IPS-18a (cell line): ENCODE measurements around the gene TCF7L2.

Source experiments
- H3K27ac ChIP-seq: one replicate; pipeline ENCODE4 v1.5.1; 2013; ENCODE audit warnings: low read length
- H3K27me3 ChIP-seq: one replicate; pipeline ENCODE4 v1.6.1; 2013; ENCODE audit warnings: mild to moderate bottlenecking, low read length; ENCODE audit not compliant: control insufficient read depth, insufficient read depth
- H3K36me3 ChIP-seq: one replicate; pipeline ENCODE4 v1.6.1; 2013; ENCODE audit warnings: low read depth, low read length; ENCODE audit not compliant: control insufficient read depth
- H3K4me1 ChIP-seq: one replicate; pipeline ENCODE4 v1.6.1; 2013; ENCODE audit warnings: low read depth, low read length; ENCODE audit not compliant: control insufficient read depth
- H3K4me3 ChIP-seq: one replicate; pipeline ENCODE4 v1.5.1; 2013; ENCODE audit warnings: low read length
- H3K9ac ChIP-seq: one replicate; pipeline ENCODE4 v1.6.1; 2013; ENCODE audit warnings: mild to moderate bottlenecking, low read length, moderate library complexity
- H3K9me3 ChIP-seq: one replicate; pipeline ENCODE4 v1.6.1; 2013; ENCODE audit warnings: low read depth, low read length; ENCODE audit not compliant: control insufficient read depth

The TCF7L2 gene

DNA sequence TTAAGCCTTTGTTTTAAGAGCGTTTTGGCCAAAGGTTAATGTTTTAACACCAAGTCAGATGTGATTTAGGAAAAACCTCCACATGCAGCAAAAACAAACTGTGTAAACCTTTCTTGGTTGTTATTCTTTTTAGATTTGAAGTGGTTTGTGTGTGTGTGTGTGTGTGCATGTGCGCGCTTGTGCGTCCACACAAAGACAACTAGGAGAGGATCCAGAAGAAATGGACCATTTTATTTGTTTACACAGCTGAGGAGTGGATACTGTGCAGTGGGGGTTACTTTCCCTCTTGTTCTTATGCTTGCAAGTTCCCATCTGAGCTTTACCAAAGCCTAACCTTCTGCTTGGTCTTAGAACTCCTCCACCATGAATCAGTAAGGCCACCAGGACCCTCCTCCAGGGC is 20.0 kb downstream of the TCF7L2 start:
- H3K27ac ChIP-seq, result no peak overlapping the region
- peaks cover 34% of the 10 kb centered on the region for H3K36me3 ChIP-seq
- no peaks in the 10 kb centered on the region for H3K27me3 ChIP-seq

DNA sequence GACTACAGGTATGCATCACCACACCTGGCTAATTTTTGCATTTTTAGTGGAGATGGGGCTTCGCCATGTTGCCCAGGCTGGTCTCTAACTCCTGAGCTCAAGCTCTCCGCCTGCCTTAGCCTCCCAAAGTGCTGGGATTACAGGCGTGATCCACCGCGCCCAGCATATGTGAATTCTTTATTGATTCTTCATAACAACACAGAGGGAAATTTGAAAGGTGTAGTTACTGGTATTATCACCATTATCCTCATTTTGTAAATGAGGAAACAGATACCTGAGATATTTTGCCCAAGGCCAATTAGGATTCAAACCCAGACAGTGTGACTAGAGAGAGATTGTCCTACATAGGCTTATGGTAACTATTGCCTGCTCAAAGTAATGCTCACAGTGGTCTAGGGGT is 22.6 kb downstream of the TCF7L2 start:
- no peaks in the 10 kb centered on the region for H3K9me3 ChIP-seq
- H3K36me3 ChIP-seq, result peaks cover 28% of the 10 kb centered on the region
- no peak overlapping the region for H3K27ac ChIP-seq
- no peak overlapping the region for H3K9ac ChIP-seq
- peaks cover 6% of the 10 kb centered on the region for H3K4me1 ChIP-seq
- no peak overlapping the region for H3K4me3 ChIP-seq
- no peaks in the 10 kb centered on the region for H3K27me3 ChIP-seq

More for the DNA sequence above, 20.0 kb downstream of the TCF7L2 start:
- H3K9ac ChIP-seq, result no peak overlapping the region
- H3K4me3 ChIP-seq, result no peak overlapping the region
- no peaks in the 10 kb centered on the region for H3K9me3 ChIP-seq
- no peaks in the 10 kb centered on the region for H3K4me1 ChIP-seq

DNA sequence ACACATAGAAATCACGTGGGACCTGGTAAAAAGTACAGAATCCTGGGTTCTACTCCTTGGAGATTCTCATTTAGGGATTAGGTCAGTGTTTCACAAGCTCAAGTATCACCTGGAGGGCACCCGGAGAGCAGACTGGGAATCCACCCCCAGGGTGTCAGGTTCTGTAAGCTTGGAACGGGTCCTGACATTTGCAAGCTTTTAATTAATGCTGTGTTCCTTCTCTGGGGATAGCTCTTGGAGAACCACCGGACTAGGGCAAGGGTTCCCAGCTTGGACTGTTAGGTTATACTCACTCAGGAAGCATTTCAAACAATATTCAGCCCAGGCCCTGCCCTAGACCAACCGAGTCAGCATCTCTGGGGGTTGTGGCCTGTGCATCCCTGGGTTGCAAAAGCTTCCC is 23.0 kb downstream of the TCF7L2 start:
- H3K9ac ChIP-seq, result no peak overlapping the region
- peaks cover 27% of the 10 kb centered on the region for H3K36me3 ChIP-seq
- H3K4me1 ChIP-seq, result peaks cover 6% of the 10 kb centered on the region
- no peak overlapping the region for H3K27ac ChIP-seq
- H3K9me3 ChIP-seq, result no peaks in the 10 kb centered on the region
- H3K4me3 ChIP-seq, result no peak overlapping the region
- H3K27me3 ChIP-seq, result no peaks in the 10 kb centered on the region

DNA sequence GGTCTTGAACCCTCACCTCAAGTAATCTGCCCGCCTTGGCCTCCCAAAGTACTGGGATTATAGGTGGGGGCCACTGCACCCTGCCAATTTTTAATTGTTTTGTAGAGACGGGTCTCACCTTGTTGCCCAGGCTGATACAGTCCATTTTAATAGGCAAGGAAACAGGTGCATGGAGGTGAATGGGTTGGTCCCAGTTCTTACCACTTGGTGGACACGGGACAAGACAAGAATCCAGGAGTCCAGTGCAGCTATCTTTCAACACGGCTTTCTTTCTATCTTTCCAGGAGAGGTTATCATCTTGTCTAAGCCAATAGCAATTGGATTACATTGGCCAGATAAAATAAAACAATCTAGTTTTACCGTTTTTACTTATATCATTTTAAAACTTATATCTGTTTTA is 23.8 kb downstream of the TCF7L2 start:
- H3K4me3 ChIP-seq, result no peak overlapping the region
- no peaks in the 10 kb centered on the region for H3K9me3 ChIP-seq
- H3K36me3 ChIP-seq, result peaks cover 25% of the 10 kb centered on the region
- peaks cover 6% of the 10 kb centered on the region for H3K4me1 ChIP-seq
- no peaks in the 10 kb centered on the region for H3K27me3 ChIP-seq
- H3K27ac ChIP-seq, result no peak overlapping the region
- no peak overlapping the region for H3K9ac ChIP-seq

DNA sequence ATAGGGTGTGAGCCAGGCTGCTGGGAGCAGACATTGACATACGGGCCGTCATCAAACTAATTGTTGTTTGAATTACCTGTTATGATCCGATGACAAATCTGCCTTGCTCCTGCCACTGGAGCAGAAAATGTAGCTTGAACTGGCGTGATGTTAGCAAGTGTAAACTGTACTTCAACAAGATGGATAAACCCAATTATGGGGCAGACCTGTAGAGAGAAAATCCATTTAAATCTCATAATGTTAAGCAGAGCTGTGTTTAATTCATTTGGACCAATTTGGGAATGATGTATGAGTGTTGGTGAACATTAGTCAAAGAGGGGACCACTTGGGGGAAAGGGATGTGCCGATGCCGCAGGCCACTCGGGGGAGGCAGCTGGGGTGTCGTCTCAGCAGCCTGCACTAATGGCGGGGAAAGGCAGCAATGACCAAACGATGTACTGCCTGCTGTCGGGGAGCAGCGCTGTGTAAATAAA is 27.4 kb downstream of the TCF7L2 start:
- Histone ChIP-seq H3K9me3 (no peaks in the 10 kb centered on the region), H3K36me3 (peaks cover 21% of the 10 kb centered on the region), H3K4me1 (peaks cover 12% of the 10 kb centered on the region), H3K27me3 (no peaks in the 10 kb centered on the region), H3K4me3 (no peak overlapping the region), H3K27ac (no peak overlapping the region), H3K9ac (no peak overlapping the region)

DNA sequence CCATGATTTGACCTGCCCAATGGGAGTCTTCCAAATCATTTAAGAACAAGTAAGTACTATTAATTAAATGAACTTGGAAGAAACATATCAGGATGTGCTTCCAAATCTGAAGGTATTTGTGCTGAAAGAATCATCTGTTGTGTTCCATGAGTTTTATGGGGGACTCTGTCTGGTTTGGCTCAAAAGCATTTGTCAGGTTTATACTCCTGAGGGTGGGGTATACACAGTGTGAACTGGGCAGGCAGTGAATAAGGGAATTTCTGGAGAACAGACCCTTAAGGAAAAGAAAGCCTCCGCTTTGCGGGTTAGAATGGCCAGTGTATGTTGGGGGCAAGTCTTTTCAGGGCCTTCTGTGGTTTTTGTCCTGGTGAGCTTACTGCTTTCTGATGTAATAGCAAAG is 29.9 kb downstream of the TCF7L2 start:
- H3K9me3 ChIP-seq, result no peaks in the 10 kb centered on the region
- H3K27me3 ChIP-seq, result no peaks in the 10 kb centered on the region
- peaks cover 16% of the 10 kb centered on the region for H3K36me3 ChIP-seq
- H3K4me1 ChIP-seq, result peaks cover 25% of the 10 kb centered on the region
- no peak overlapping the region for H3K4me3 ChIP-seq
- no peak overlapping the region for H3K27ac ChIP-seq
- H3K9ac ChIP-seq, result no peak overlapping the region

DNA sequence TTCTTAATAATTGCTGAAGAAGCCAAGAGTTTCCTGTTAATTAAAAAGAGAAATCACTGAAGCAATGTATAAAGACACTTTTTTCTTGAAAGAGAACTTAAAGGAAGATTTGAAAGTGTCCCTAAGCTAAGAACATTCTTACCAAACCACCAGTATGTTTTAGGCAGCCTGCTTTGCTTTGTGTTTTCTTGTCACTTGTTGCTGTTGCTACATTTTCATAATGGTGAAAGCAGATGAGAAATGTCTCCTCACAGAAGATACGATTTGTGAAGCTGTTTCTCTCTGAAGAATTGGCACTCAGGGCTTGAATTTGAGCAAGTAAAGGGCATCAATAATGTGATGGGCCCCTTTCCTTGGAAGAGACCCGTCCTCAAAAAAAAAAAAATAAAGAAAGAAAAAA is 30.9 kb downstream of the TCF7L2 start:
- Histone ChIP-seq H3K27me3 (no peaks in the 10 kb centered on the region), H3K27ac (no peak overlapping the region), H3K4me3 (no peak overlapping the region), H3K36me3 (peaks cover 13% of the 10 kb centered on the region), H3K9ac (no peak overlapping the region), H3K9me3 (no peaks in the 10 kb centered on the region), H3K4me1 (peaks cover 33% of the 10 kb centered on the region)

DNA sequence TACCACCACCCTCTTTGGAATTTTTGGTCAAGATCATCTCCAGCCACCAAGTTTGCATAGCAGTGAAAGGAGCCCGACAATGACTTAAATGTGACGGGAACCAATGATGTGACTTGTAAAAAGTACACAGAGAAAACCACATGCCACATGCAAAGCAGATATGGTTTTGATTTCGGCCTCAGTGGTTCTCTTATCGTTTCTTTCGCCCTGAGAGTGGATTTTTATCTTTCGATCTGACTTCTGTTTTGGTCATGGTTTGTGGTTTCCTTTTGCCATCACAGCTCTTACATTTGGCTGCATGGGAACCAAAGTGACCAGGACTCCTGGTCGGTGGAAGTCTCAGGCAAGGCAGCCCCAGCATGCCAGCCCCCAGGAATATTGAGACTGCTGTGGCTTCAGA is 31.5 kb downstream of the TCF7L2 start:
- H3K27me3 ChIP-seq, result no peaks in the 10 kb centered on the region
- H3K4me3 ChIP-seq, result no peak overlapping the region
- H3K4me1 ChIP-seq, result peaks cover 39% of the 10 kb centered on the region
- H3K36me3 ChIP-seq, result peaks cover 7% of the 10 kb centered on the region
- H3K27ac ChIP-seq, result no peak overlapping the region
- H3K9ac ChIP-seq, result no peak overlapping the region
- no peaks in the 10 kb centered on the region for H3K9me3 ChIP-seq

DNA sequence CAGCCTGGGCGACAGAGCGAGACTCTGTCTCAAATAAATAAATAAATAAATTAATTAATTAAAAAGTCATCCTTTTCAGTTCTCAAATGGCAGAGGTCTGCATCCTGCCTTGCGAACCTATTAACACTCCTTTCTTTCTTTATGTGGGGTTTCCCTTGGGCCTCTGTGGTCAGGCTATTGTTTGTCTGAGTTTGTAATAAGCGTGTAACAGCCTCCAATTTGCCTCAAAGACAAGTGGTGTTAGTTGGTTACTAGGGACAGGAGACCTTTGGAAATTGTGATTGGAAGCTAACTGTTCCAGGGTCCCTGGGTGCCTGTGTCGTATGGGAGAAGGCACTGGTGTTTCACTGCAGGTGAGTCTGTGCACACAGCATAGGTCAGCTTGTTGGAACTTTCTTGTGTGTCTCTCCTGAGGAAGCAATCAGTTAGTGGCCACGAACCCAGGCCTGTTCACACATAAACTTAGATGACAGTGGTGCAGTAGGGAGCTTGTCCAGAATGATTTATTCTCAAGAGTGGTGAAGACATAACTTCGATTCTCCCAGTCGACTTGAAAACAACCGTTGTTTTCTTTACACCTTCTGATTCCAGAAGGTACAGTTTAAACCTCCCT is 33.5 kb downstream of the TCF7L2 start:
- H3K36me3 ChIP-seq, result peaks cover 14% of the 10 kb centered on the region
- H3K27me3 ChIP-seq, result no peaks in the 10 kb centered on the region
- H3K9me3 ChIP-seq, result no peaks in the 10 kb centered on the region
- peaks cover 48% of the 10 kb centered on the region for H3K4me1 ChIP-seq
- no peak overlapping the region for H3K9ac ChIP-seq
- no peak overlapping the region for H3K27ac ChIP-seq
- no peak overlapping the region for H3K4me3 ChIP-seq

DNA sequence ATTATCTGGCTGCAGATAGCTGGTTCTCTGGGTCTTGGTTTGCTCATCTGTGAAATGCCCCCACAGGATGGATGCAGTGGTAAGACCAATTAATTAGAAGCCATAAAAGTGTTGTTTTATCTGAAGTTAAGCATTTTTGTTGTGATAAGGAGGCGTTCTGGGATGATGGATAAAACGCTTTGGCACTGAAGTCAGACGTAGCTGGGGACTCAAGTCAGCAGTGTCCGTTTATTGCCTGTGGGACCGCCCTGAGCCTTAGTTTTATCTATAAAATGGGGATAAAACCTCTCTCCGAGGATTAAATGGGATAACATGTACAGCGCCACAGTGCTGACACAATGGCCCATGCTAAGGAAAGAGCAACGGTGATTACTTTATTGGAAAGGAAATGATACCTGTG is 34.7 kb downstream of the TCF7L2 start:
- H3K27ac ChIP-seq, result no peak overlapping the region
- peaks cover 14% of the 10 kb centered on the region for H3K36me3 ChIP-seq
- H3K4me1 ChIP-seq, result peaks cover 55% of the 10 kb centered on the region
- no peaks in the 10 kb centered on the region for H3K9me3 ChIP-seq
- no peak overlapping the region for H3K9ac ChIP-seq
- no peaks in the 10 kb centered on the region for H3K27me3 ChIP-seq
- H3K4me3 ChIP-seq, result no peak overlapping the region

DNA sequence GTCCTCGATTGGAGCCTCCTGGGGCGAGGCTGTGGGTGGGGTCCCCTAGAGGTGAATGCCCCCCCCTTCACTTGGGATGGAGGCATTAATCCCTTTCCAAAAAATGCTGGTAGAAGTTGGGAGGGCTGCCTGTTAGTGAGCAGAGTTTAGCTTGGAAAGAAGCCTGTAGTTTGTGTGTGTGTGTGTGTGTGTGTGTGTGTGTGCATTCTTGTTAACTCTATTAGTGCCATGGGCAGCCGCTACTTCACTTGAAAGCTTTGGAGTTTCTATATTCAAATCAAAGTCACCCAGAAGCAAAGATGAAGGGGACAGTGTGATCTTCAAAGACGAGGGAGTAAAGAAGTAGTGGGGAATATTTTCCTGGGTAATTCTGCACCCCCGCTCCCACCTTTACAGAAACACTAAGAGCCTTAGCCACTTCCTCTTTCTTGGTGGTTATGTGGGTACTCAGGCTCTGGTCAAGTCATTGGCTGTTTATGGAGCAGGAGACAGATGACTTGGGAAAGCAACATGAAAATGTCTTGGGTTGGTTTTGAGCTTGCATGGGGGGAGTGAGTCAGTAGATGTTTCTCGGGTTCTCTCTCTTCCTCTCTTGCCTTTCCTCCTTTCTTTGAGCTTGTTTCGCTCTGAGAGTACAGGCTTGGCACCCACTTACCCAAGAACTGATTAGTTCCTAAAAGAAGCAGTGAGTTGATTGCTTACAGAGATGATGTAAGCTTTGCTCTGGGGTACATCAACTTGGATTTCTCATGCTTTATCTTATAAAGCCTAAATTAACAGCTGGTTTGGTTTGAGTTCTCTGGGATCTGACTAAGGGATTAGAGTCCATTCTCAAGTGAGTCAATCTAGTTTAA is 35.9 kb downstream of the TCF7L2 start:
- Histone ChIP-seq H3K4me3 (no peak overlapping the region), H3K27ac (no peak overlapping the region)

More for the DNA sequence above, 35.9 kb downstream of the TCF7L2 start:
- Histone ChIP-seq H3K4me1 (peaks cover 59% of the 10 kb centered on the region), H3K27me3 (no peaks in the 10 kb centered on the region), H3K9ac (no peak overlapping the region), H3K9me3 (no peaks in the 10 kb centered on the region), H3K36me3 (peaks cover 14% of the 10 kb centered on the region)
